K562 (cell line): ENCODE results near the gene ADK. TPM values are rescaled to one million over a fixed set of nuclear protein-coding genes. Genes with fewer than 3 reads are reported as not detected.
A peak's percentile ranks its signal among the peaks of the same experiment; 100 is the strongest.

Experiments used
- BCOR ChIP-seq: fragments of 450-650 bp; IDR thresholded peaks from 2 replicates; pipeline ENCODE4 v1.6.1; 2016
- CEBPB ChIP-seq: fragments of 450-650 bp; IDR thresholded peaks from 2 replicates; pipeline ENCODE4 v1.6.1; 2016; ENCODE audit warnings: missing genetic modification characterization, missing compliant biosample characterization
- ELF1 ChIP-seq: fragments of 200-800 bp; sonication (Bioruptor generic); IDR thresholded peaks from 2 replicates; pipeline ENCODE4 v1.6.1; 2016; ENCODE audit warnings: missing genetic modification characterization, missing compliant biosample characterization
- FOXA3 ChIP-seq, 2 experiments: fragments of 450-650 bp in 1 of 2; sonication (generic) in 1 of 2; formaldehyde crosslinking; IDR thresholded peaks in 1 of 2; conservative IDR thresholded peaks in 1 of 2; 2 replicates each; pipeline versions ENCODE4 v1.4.0 to v1.8.0; 2020 to 2022; ENCODE audit warnings: mild to moderate bottlenecking in 2 of 2, missing genetic modification reagents in 1 of 2
- GTF2E2 ChIP-seq: fragments of 200-800 bp; sonication (Bioruptor generic); IDR thresholded peaks from 2 replicates; pipeline ENCODE4 v1.6.1; 2016; ENCODE audit warnings: missing genetic modification characterization, missing compliant biosample characterization
- MEIS2 ChIP-seq: fragments of 450-650 bp; IDR thresholded peaks from 2 replicates; pipeline ENCODE4 v1.6.1; 2014; ENCODE audit warnings: mild to moderate bottlenecking; ENCODE audit not compliant: partially characterized antibody
- POLR2H ChIP-seq: IDR thresholded peaks from 2 replicates; pipeline ENCODE4 v1.6.1; 2016; ENCODE audit warnings: missing genetic modification characterization, low read depth, mild to moderate bottlenecking, control low read depth, missing compliant biosample characterization, moderate library complexity
- SRF ChIP-seq, 2 experiments: fragments of 250-450, 450-650 bp in 1 of 2; sonication (Bioruptor Pico) in 1 of 2; sonication (generic) in 1 of 2; formaldehyde crosslinking; IDR thresholded peaks; 2 replicates each; pipeline versions ENCODE4 v1.5.0 to v1.5.1; 2020 to 2022; ENCODE audit warnings: mild to moderate bottlenecking in 1 of 2, missing genetic modification reagents in 1 of 2
- TOE1 ChIP-seq, 2 experiments: fragments of 450-650 bp in 1 of 2; sonication (generic) in 1 of 2; formaldehyde crosslinking in 1 of 2; IDR thresholded peaks; 2 replicates each; pipeline versions ENCODE4 v1.7.1 to v1.8.0; 2016 to 2022; ENCODE audit warnings: borderline replicate concordance in 2 of 2, mild to moderate bottlenecking in 2 of 2, antibody characterized with exemption in 1 of 2, inconsistent platforms in 1 of 2, low read depth in 1 of 2, missing genetic modification reagents in 1 of 2, moderate library complexity in 1 of 2
- polyA plus RNA-seq, 8 experiments: library from polyadenylated mRNA; depleted of rRNA in 4 of 8; stranded (reverse) in 5 of 8; unstranded in 3 of 8; fragments of >200 nt; fragmentation: Nextera tagmentation in 2 of 8; fragmentation: Illumina TruSeq in 1 of 8; extraction: Ambion mirVana in 2 of 8; extraction: Trizol in 1 of 8; gene quantifications; 2 replicates each; pipeline versions ENCODE4 v1.2.1 to v1.2.3, GENCODE V29; 2011 to 2014; ENCODE audit warnings: inconsistent platforms in 1 of 8, missing spikeins in 1 of 8
- total RNA-seq, 7 experiments: library from RNA; depleted of rRNA in 6 of 7; stranded (reverse); fragments of >200 nt in 6 of 7; fragmentation: Illumina TruSeq in 2 of 7; extraction: Trizol in 2 of 7; gene quantifications; 2 replicates each; pipeline versions ENCODE4 v1.2.1 to v1.2.3, GENCODE V29; 2011 to 2021; ENCODE audit warnings: low replicate concordance in 1 of 7
- TF ChIP-seq, protein P1 (sequence below), 2 experiments: fragments of 450-650 bp in 1 of 2; sonication (generic) in 1 of 2; formaldehyde crosslinking in 1 of 2; IDR thresholded peaks in 1 of 2; conservative IDR thresholded peaks in 1 of 2; 2 replicates each; pipeline versions ENCODE4 v1.6.1 to v1.8.1; 2016 to 2023; ENCODE audit warnings: mild to moderate bottlenecking in 2 of 2, moderate library complexity in 2 of 2, inconsistent platforms in 1 of 2, missing genetic modification reagents in 1 of 2

The ADK gene
- total and polyA plus RNA-seq, 9 of the 15 experiments (the other 6 are each of a cell fraction or from before 2014, with no cell fraction given), result 54.2 to 97.8 (median 73.6) TPM

DNA sequence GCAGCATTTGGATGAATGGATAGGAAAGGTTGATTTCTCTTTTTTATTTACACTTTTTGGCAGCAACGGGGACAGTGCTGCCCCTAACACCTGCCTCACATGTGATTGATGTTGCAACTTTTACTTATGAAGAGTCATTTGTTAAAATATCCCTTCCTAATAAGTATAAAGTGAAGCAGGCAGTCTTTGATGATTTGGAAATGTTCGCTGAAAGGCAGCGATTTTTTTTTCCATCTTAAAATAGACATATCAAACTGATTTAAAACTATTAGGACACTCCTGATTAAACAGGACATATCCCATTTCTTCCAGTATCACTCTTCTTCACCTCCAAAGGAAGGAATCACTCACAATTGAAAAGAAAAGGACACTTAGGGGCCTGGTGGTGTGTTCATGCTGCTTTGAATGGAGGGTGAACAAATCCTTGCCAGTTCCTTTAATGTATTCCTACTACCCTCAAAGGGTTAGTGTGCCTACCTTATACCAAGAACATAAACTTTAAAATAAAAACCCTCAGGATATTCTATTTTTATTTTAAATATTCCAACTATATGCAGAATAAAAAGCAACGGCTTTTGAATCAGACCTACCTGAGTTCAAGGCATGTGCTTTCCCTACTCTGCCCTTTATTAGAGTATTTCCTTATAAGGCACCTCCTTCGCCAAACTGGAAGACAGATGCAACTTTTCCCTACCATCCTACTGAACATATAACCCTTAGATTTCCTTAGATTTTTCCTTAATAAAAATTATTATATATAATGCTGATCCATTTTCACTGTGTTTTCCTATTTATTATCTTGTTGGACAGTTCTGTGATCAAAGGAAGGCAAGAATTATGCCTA lies 1.1 kb downstream of the ADK start (continued):
- TF ChIP-seq SRF (CRISPR knock-in tag; IDR thresholded peaks at IDR 0.05), result peak in 1 of 2 experiments; percentile 87; a peak in 2 of 4 replicates
- TF ChIP-seq FOXA3 (CRISPR knock-in tag; conservative IDR thresholded peaks at IDR 0.05 in 1 of 2, IDR thresholded peaks at IDR 0.05 in 1 of 2), result 0 out of 4 replicates have a peak, but pooled peaks of 1 of the 2 experiments have one; percentile 3
- TF ChIP-seq POLR2H, result peak; percentile 47; the same call in 1 of the 2 replicates
- 0 out of 2 replicates have a peak, but pooled peaks have one; percentile 5 for TF ChIP-seq TOE1 (IDR thresholded peaks at IDR 0.05; ENCODE audit: borderline replicate concordance)
- no peak for TF ChIP-seq TOE1 (CRISPR knock-in tag; IDR thresholded peaks at IDR 0.05; ENCODE audit: borderline replicate concordance, low read depth)
- TF ChIP-seq ELF1, result 0 out of 2 replicates have a peak, but pooled peaks have one; percentile 17
- TF ChIP-seq MEIS2, result peak; percentile 38
- TF ChIP-seq BCOR, result no peak
- TF ChIP-seq, protein P1, sequence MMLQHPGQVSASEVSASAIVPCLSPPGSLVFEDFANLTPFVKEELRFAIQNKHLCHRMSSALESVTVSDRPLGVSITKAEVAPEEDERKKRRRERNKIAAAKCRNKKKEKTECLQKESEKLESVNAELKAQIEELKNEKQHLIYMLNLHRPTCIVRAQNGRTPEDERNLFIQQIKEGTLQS (IDR thresholded peaks at IDR 0.05), result peak; percentile 25; the same call in 1 of the 2 replicates
- TF ChIP-seq, protein P1 (CRISPR knock-in tag; conservative IDR thresholded peaks at IDR 0.05), result no peak
- peak; percentile 52; the same call in 1 of the 2 replicates for TF ChIP-seq GTF2E2 (tag)
- peak; percentile 90 for TF ChIP-seq CEBPB (tag)
